SHP77 treated with DMSO at 0.1 percent for 48 hours (cell line): ENCODE measurements around the gene COL3A1.

Experiments
- DNase-seq: peaks from one replicate; lab custom pipeline; 2025; lab: John Stamatoyannopoulos, UW

The COL3A1 gene

GRCh38 chr2:189016311-189016861 is 42.2 kb downstream of the COL3A1 start:
- DNase-seq: no peak

- DNase-seq: no peak
Observed at GRCh38 chr2:189018631-189019030, 44.5 kb downstream of the COL3A1 start.

DNA sequence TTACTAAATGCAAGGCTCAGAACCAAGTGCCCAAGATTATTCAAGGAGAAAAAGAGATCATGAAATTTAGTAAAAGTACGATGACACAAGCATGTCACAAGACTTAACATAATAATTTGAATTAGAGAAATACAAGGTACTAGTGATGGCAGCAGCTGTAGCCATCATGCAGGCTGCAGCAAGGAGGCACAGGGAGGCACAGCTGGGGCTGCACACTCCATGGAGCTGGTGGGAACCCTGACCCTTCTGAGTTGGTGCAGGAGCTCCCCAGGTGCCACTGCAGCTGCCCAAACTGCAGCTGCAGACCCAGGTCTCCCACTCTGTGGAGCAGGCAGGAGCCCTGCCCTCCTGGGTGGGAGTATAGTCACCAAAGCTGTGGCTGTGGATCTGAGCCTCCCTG is 46.0 kb downstream of the COL3A1 start:
- no peak for DNase-seq

GRCh38 chr2:189022053-189022481 is 47.9 kb downstream of the COL3A1 start:
- DNase-seq: no peak

- DNase-seq: no peak
Observed at GRCh38 chr2:189022492-189022891, 48.3 kb downstream of the COL3A1 start.

- no peak for DNase-seq
Observed at GRCh38 chr2:189024901-189025618, 50.9 kb downstream of the COL3A1 start.

DNA sequence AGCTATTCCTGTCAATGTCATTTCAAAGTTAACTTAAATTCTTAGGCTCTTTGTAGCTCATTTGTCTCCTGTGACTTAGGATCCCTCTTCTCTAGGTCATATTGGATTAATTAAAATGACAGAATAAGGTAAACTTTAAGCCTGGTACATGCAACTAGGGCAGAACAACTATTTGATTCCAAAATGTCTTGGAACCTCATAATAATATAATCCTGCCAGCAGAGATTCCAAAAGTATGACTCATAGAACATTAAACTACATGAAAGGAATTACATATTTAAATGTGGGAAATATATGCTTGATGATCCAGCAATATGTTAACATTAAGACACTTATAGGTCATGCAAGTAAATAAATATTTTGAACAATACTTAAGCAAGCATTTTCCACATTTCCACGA is 63.3 kb downstream of the COL3A1 start:
- DNase-seq: no peak

DNA sequence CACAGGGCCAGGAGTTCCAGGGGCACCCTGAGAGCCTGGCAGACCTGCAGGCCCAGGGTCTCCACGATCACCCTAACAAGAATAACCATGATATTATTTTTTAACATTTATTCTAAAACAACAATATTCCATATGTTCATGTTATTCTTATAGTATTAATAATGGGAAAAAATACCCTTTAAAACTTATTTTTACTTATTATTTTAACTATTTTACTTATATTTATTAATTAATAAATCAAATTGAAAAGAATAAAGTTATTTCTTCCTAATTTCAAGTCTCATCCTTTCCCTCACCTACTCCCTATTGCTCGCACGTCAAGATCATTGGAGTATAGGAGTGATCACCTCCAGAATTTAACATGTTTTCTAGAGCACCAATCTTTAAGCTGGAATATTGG is 71.7 kb downstream of the COL3A1 start:
- no peak for DNase-seq

GRCh38 chr2:189046320-189046719 is 72.1 kb downstream of the COL3A1 start:
- no peak for DNase-seq

DNA sequence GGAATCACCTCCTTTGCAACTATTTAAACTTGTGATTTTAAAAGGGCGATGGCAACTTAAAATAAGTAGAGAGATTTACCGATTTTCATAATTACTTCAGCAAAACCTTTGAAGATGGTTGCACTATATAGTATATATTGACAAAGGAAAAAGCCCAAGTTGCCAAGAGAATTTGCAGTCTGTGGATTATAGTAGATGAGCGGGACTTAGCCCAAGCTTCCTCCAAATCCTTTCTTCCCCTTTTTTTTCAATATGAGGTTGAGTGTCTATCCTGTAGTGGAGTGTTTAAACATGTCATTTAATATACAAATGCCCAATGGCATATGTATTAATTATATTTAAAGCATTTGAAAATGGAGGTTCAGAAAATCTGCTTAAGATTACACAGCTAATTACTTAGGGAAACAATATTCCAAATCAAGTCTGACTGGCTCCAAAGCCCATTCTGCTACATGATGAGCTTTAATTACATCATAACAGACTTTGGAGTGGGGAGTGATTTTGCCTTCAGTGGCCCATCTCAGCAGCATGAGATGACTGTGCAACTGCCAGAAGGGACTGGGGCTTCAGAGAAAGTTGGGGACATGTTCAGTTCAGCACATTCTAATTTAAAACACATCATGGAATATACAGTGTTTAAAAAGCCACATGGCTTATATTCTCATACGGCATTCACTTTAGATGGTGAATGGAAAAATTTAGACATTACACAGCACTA is 73.2 kb downstream of the COL3A1 start:
- no peak for DNase-seq

- DNase-seq: no peak
Observed at GRCh38 chr2:189048189-189048588, 74.0 kb downstream of the COL3A1 start.

- no peak for DNase-seq
Observed at GRCh38 chr2:189049709-189050164, 75.6 kb downstream of the COL3A1 start.

- DNase-seq: no peak
Observed at GRCh38 chr2:189050165-189050712, 76.1 kb downstream of the COL3A1 start.

GRCh38 chr2:189056200-189057106 is 82.3 kb downstream of the COL3A1 start:
- no peak for DNase-seq

GRCh38 chr2:189057316-189057715 is 83.1 kb downstream of the COL3A1 start:
- no peak for DNase-seq

- DNase-seq: no peak
Observed at GRCh38 chr2:189060096-189060642, 86.0 kb downstream of the COL3A1 start.
